ENCODE results near the gene SDCCAG8.

SDCCAG8 gene

DNA sequence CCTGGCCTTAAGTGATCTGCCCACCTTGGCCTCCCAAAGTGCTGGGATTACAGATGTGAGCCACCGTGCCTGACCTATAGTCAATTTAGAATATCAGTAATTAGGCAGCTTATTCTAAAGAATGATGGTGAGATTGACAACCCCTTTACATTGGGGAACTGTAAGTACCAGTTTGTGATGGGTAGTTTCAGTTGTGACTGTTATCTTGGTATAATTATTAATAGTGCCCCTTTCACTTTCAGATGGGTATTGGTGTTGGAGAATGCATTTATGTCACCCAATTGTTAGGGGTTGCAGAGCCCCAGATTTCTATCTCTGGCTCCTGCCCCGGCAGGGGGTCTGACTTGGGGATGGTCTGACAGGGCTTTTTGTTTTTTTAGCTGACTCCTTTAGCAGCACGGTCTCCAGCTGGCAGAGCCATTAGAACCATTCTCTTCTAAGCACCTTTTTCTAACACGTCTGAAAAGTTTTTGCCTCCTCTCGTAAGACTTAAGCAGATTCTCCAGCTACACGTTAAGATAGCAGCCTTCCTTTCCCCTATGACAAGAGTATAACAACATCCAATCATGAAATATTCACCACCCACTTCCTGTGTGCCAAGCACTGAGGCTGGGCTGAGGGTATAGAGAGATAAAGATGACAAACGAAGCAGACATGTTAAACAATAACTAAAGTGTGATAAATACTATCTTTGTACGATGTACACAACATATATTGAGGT lies 157.8 kb downstream of the SDCCAG8 start:
- no peak for DNase-seq (ENCODE audit: low read depth in 1 of 2, low spot score in 1 of 2)
- in situ Hi-C loops (cut with HindIII; ENCODE audit: low pct_unique_long_range_greater_than_20kb, low sequenced_read_pairs), result no loop called here
- TF ChIP-seq JUND (IDR thresholded peaks at IDR 0.05; ENCODE audit: low read depth), result no peak

DNA sequence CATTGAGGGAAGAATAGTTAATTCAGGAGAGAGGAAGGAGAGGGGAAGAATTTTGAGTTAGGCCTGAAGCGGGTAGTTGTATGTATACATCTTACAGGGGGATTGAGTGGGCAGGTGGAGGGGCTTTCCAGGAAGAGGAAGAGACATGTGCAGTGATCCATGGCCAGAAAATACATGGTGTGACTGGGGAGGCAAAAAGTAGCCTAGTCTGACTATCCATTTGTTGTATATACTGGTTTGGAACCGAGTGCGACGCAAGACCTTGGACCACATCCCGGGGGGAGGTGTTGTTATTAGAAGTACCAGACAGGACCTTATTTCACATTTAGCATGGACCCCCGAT lies 158.3 kb downstream of the SDCCAG8 start:
- TF ChIP-seq JUND (IDR thresholded peaks at IDR 0.05; ENCODE audit: low read depth), result no peak
- in situ Hi-C loops (cut with HindIII; ENCODE audit: low pct_unique_long_range_greater_than_20kb, low sequenced_read_pairs), result no loop called here
- no peak for DNase-seq (ENCODE audit: low read depth in 1 of 2, low spot score in 1 of 2)

DNA sequence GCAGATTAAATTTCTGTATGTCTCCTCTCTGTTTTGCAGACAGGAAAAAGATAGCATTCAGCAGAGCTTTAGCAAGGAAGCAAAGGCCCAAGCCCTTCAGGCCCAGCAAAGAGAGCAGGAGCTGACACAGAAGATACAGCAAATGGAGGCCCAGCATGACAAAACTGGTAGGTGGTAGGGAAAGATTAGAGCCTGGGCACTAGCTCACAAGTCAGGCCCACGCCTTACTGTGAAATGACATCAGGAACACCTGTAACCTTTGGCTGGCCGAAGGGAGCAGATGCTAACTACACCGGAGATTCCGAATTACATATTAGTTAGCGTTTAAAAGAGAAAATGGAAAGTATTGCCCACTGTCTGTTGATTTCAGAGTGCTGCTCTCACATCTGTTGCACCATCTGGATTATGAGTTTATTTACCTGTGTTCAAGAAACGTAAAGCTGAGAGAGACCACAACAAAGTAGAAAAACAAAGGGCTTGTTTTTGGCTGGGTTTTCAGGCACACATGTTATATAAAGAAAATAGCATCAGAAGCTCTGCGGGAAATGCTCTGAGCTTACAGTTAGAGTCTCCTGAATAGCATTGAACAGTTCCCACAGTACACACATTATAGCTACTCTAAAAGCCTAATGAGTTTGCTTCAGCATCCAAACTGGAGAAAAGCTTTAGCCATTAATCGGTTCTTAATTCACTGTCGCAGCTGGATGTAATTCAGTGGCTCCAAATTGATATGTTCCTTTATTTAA lies 160.0 kb downstream of the SDCCAG8 start:
- in situ Hi-C loops (cut with HindIII; ENCODE audit: low pct_unique_long_range_greater_than_20kb, low sequenced_read_pairs), result no loop called here
- no peak for DNase-seq (ENCODE audit: low read depth in 1 of 2, low spot score in 1 of 2)
- no peak for TF ChIP-seq JUND (IDR thresholded peaks at IDR 0.05; ENCODE audit: low read depth)

DNA sequence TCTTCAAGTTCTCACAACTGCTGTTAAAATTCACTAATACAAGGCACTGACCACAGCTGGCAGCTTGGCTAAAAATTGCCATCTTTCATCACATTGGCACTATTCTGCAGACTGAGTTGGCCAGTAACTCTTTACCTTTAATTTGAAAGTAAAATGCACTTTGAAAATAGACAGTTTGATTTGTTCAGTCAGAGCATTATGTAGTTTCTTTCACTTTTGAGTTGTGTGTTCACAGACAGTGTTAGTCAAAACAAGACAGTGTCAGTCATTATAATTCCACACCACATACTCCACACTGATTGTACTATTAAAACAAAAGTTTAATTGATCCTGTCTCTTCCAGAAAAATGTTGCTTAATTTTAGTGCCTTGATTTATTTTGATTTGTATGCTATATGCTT lies 160.7 kb downstream of the SDCCAG8 start:
- DNase-seq (ENCODE audit: low read depth in 1 of 2, low spot score in 1 of 2), result no peak
- no peak for TF ChIP-seq JUND (IDR thresholded peaks at IDR 0.05; ENCODE audit: low read depth)
- in situ Hi-C loops (cut with HindIII; ENCODE audit: low pct_unique_long_range_greater_than_20kb, low sequenced_read_pairs), result no loop called here

DNA sequence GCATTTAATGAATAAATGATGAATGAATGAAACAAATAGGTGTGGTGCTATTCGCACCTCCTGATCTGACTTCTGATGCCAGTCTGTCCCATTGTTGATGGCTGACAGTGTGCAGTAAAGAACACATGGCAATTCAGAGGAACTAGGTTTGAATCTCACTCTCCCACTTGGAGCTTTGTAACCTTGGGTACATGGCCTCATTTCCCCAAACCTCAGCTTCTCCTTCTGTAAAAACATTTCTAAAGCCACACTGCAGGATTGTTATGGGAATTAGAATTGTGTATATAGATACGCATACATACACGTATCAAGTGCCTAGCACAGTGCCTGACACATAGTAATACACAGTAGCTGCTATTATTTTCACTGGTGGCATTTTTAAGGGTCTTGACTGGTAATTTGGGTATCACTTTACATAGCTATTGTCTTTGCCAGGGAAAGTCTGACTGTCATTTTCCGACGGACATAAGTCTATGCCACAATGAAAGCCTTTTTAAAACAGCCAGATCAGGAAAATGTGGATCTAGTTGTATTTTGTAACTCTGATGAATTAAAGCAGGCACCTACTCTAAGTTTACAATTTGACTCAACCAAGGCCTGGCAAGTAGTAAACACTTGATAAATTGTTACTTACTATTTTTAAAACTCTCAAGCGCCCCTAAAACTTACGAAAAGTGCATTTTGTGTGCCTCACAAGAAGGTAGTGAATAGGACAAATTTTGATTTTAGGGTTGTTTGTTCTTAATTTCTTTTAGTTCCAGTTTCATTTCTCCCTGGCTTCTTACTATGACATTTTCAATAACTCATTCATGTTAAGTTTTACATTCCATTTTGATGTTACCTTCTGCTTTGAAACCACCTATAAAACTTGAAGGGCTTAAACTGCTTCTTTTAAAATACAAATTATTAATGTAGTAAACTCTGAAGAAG lies 164.4 kb downstream of the SDCCAG8 start:
- TF ChIP-seq JUND (IDR thresholded peaks at IDR 0.05; ENCODE audit: low read depth), result no peak
- DNase-seq (ENCODE audit: low read depth in 1 of 2, low spot score in 1 of 2), result no peak
- in situ Hi-C loops (cut with HindIII; ENCODE audit: low pct_unique_long_range_greater_than_20kb, low sequenced_read_pairs), result no loop called here

DNA sequence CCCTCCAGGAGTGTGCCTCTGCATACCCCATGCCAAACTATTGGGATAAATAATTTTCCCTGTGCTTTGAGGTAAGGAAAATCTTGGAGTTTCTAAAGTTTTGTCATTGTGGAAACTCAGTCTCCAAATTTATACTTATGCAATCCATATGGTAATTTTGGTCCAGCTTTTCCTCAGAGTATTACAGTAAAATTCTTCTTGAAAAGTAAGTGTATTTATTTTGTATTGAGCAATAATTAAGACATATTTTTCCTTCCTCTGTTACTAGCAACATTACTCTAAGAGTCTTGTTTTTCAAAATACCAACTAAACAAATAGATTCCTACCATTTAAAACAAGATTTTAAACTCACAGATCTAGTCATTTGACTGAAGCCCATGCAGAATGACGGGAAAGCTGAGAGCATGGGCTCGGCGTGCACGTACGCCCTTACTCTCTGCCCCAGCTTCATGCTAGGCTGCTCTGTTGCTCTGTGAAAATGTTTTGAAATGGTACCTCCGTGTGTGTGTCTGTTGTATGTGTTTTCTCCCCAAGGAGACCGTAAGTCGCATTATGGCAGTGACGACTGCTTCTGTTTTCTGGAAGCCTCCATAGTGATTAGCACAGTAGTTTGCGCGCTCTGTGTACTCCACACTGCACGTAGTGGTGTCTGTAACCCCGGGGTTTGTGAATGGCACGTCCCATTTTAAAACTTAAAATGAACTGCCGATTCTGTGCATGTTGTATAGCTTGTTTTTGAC lies 165.3 kb downstream of the SDCCAG8 start:
- TF ChIP-seq JUND (IDR thresholded peaks at IDR 0.05; ENCODE audit: low read depth), result no peak
- in situ Hi-C loops (cut with HindIII; ENCODE audit: low pct_unique_long_range_greater_than_20kb, low sequenced_read_pairs), result no loop called here
- no peak for DNase-seq (ENCODE audit: low read depth in 1 of 2, low spot score in 1 of 2)

DNA sequence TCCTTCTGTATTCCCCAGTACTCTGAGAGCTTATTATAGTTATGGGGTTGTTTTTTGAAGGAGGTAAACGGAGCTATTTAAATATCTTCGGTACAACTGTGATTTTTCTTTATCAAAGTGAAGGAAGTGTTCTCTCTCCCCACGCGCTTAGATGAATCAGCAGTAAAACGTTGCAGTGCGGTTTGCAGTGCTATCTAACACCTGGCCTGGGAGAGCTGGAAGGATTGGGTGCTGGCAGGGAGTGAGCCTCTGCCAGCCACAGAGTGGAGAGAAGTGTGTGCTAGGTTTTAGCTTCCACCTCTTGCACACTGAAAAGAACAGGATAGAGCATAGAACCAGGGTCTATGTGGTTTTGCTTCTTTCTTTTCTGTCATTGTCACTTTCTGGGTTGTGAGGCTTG lies 165.9 kb downstream of the SDCCAG8 start:
- DNase-seq (ENCODE audit: low read depth in 1 of 2, low spot score in 1 of 2), result no peak
- TF ChIP-seq JUND (IDR thresholded peaks at IDR 0.05; ENCODE audit: low read depth), result no peak
- in situ Hi-C loops (cut with HindIII; ENCODE audit: low pct_unique_long_range_greater_than_20kb, low sequenced_read_pairs), result no loop called here

DNA sequence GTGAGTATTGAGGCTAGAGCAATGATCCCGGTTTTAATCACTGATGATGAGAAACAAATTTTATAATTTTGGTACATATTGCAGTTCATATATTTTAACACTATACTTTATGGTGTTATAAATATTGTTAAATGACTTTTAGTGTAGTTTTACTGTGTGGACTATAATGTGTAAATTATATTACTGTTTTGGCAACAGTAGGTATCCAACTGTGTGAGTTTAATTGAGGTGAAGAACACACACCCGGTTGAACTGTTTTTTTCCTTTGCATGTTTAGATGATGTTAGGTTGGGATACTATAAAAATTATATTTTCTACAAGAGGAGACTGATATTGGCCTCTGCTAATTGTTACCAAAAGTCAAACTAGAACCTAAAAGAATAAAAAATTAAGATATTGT lies 166.5 kb downstream of the SDCCAG8 start:
- TF ChIP-seq JUND (IDR thresholded peaks at IDR 0.05; ENCODE audit: low read depth), result no peak
- DNase-seq (ENCODE audit: low read depth in 1 of 2, low spot score in 1 of 2), result no peak
- in situ Hi-C loops (cut with HindIII; ENCODE audit: low pct_unique_long_range_greater_than_20kb, low sequenced_read_pairs), result no loop called here

DNA sequence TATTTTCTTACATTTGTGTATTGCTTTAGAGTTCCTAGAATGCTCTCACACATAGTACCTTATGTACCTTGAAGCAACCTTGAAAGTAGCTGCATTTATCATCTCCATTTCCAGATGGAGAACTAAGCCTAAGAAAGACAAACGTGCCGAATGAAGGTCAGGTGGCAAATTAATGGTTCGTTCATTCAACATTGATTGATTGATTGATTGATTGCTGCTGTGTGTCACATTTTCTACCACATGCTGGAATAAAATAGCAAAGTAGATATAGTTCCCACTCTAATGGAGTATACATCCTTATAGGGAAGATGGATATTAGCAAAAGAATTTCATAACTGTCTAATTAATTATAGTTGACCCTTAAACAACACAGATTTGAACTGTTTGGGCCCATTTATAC lies 172.2 kb downstream of the SDCCAG8 start:
- in situ Hi-C loops (cut with HindIII; ENCODE audit: low pct_unique_long_range_greater_than_20kb, low sequenced_read_pairs), result no loop called here
- DNase-seq (ENCODE audit: low read depth in 1 of 2, low spot score in 1 of 2), result no peak
- no peak for TF ChIP-seq JUND (IDR thresholded peaks at IDR 0.05; ENCODE audit: low read depth)

DNA sequence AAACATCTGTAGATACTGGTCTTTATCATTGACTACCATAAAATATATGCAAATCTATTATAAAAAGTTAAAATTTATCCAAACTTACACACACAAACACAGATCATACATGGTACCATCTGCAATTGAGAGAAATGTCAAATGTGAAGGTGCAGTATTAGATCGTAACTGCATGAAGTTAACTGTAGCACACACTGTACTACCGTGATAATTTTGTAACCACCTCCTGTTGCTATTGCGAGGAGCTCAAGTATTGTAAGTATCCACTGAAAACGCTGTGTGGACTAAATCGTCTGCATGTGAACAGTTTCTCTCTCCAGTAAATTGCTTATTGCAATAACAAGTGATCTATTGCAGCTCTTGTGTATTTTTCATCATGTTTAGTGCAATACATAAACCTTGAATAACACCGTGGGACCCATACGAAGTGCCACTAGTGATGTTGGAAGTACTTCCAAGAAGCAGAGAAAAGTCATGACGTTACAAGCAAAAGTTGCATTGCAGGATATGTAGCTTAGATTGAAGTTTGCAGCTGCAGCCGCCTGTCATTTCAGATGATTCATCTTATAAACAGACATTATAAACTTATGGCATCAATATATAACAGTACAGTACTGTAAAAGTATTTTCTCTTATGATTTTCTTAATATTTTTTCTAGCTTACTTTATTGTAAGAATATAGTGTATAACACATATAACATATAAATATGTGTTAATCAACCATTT lies 172.9 kb downstream of the SDCCAG8 start:
- no peak for TF ChIP-seq JUND (IDR thresholded peaks at IDR 0.05; ENCODE audit: low read depth)
- in situ Hi-C loops (cut with HindIII; ENCODE audit: low pct_unique_long_range_greater_than_20kb, low sequenced_read_pairs), result no loop called here
- no peak for DNase-seq (ENCODE audit: low read depth in 1 of 2, low spot score in 1 of 2)

DNA sequence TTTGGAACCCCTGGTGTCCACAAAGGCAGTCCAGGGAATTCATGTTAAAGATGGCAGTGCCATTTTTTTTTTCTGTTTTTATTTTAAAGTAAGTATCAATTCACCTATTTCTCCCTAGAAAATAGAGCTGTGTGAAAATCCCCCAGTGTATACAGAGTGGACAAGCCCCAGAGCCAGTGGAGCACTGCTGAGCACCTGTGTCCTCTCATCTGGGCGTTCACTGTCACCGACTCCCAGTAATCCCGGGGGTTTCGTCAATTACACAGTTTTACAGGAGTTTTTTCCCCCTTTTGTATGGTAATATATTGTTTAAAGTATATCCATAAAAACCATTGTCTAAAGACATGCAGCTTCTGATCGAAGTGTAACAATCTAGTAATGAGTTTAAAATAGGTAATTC lies 175.8 kb downstream of the SDCCAG8 start:
- no peak for DNase-seq (ENCODE audit: low read depth in 1 of 2, low spot score in 1 of 2)
- TF ChIP-seq JUND (IDR thresholded peaks at IDR 0.05; ENCODE audit: low read depth), result no peak
- in situ Hi-C loops (cut with HindIII; ENCODE audit: low pct_unique_long_range_greater_than_20kb, low sequenced_read_pairs), result no loop called here

DNA sequence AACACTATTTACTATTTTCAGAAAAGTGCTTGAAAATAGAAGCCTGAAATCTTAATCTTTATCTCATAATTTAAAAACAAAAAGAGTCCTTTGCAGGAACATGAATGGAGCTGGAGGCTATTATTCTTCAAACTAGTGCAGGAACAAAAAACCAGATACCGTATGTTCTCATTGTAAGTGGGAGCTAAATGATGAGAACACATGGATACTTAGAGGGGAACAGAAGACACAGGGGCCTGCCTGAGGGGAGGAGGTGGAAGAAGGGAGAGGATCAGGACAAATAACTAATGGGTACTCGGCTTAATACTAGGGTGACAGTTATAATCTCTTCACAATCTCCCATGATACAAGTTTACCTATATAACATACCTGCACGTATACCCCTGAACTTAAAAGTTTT lies 176.3 kb downstream of the SDCCAG8 start:
- DNase-seq (ENCODE audit: low read depth in 1 of 2, low spot score in 1 of 2), result no peak
- no peak for TF ChIP-seq JUND (IDR thresholded peaks at IDR 0.05; ENCODE audit: low read depth)
- in situ Hi-C loops (cut with HindIII; ENCODE audit: low pct_unique_long_range_greater_than_20kb, low sequenced_read_pairs), result no loop called here
